Measurements from ENCODE around the gene PIK3R3. TPM values are rescaled to one million over a fixed set of nuclear protein-coding genes. Genes with fewer than 3 reads are reported as not detected.

Gene PIK3R3
- total RNA-seq, 1 experiment from 2014 or later: 36.3 TPM

DNA sequence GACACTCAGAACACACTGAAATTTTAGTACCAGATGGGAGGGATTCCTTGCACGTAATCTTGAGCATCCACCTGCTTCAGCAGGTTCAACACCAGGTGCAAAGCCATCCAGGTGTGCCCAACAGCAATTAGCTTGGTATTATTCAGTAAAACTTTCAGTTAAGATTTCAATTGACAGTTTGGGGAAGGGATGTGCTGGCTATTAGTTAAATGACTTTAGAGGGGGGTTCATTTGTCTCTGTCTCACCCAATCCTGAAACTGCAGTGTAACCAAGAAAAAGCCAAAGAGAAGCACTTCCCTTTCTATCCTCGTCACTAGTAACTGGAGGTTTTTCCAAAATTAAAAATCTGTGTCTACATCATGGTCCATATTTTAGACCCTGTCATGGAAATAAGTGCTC, 90.9 kb downstream of the PIK3R3 start:
- H3K9me3 ChIP-seq (ENCODE audit: control insufficient read depth, insufficient read depth, low read depth, low read length): no peaks in the 10 kb centered on the region
- H3K36me3 ChIP-seq (ENCODE audit: control insufficient read depth, insufficient read depth, low read length): no peaks in the 10 kb centered on the region
- TF ChIP-seq, protein P1, sequence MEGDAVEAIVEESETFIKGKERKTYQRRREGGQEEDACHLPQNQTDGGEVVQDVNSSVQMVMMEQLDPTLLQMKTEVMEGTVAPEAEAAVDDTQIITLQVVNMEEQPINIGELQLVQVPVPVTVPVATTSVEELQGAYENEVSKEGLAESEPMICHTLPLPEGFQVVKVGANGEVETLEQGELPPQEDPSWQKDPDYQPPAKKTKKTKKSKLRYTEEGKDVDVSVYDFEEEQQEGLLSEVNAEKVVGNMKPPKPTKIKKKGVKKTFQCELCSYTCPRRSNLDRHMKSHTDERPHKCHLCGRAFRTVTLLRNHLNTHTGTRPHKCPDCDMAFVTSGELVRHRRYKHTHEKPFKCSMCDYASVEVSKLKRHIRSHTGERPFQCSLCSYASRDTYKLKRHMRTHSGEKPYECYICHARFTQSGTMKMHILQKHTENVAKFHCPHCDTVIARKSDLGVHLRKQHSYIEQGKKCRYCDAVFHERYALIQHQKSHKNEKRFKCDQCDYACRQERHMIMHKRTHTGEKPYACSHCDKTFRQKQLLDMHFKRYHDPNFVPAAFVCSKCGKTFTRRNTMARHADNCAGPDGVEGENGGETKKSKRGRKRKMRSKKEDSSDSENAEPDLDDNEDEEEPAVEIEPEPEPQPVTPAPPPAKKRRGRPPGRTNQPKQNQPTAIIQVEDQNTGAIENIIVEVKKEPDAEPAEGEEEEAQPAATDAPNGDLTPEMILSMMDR (IDR thresholded peaks at IDR 0.05): no peak
- TF ChIP-seq SIN3A (IDR thresholded peaks at IDR 0.05; ENCODE audit: borderline replicate concordance, insufficient read depth, low read depth, low read length): no peak
- TF ChIP-seq, protein P2, sequence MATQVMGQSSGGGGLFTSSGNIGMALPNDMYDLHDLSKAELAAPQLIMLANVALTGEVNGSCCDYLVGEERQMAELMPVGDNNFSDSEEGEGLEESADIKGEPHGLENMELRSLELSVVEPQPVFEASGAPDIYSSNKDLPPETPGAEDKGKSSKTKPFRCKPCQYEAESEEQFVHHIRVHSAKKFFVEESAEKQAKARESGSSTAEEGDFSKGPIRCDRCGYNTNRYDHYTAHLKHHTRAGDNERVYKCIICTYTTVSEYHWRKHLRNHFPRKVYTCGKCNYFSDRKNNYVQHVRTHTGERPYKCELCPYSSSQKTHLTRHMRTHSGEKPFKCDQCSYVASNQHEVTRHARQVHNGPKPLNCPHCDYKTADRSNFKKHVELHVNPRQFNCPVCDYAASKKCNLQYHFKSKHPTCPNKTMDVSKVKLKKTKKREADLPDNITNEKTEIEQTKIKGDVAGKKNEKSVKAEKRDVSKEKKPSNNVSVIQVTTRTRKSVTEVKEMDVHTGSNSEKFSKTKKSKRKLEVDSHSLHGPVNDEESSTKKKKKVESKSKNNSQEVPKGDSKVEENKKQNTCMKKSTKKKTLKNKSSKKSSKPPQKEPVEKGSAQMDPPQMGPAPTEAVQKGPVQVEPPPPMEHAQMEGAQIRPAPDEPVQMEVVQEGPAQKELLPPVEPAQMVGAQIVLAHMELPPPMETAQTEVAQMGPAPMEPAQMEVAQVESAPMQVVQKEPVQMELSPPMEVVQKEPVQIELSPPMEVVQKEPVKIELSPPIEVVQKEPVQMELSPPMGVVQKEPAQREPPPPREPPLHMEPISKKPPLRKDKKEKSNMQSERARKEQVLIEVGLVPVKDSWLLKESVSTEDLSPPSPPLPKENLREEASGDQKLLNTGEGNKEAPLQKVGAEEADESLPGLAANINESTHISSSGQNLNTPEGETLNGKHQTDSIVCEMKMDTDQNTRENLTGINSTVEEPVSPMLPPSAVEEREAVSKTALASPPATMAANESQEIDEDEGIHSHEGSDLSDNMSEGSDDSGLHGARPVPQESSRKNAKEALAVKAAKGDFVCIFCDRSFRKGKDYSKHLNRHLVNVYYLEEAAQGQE (IDR thresholded peaks at IDR 0.05; ENCODE audit: insufficient read depth in 1 of 2, low read depth in 2 of 2, low read length in 1 of 2): no peak
- TF ChIP-seq TCF7L2 (IDR thresholded peaks at IDR 0.05; ENCODE audit: low read depth, low read length): no peak
- TF ChIP-seq POLR2AphosphoS5 (IDR thresholded peaks at IDR 0.05; ENCODE audit: low read depth, low read length): no peak
- ChIA-PET POLR2A (no interaction called here), CTCF (interaction anchor here (0.9 kb wide), 1 partner anchor 183 kb away, joined by 3 read pairs; no protein-coding TSS in a partner anchor)
- H3K4me3 ChIP-seq (ENCODE audit: low read depth in 2 of 2, low read length in 2 of 2): no peak overlapping the region
- in situ Hi-C loops (cut with HindIII; ENCODE audit: low pct_unique_long_range_greater_than_20kb, low sequenced_read_pairs) (no loop called here), intact Hi-C loops (cut with micrococcal nuclease; ENCODE audit: unreplicated experiment) (no loop called here)
- ATAC-seq (no peak), DNase-seq (ENCODE audit: low read depth, low spot score) (no peak)
- no peak overlapping the region for H3K27ac ChIP-seq (ENCODE audit: low read length)
- no peaks in the 10 kb centered on the region for H3K27me3 ChIP-seq (ENCODE audit: control insufficient read depth, insufficient read depth, low read length)
- BruUV-seq (replicated peaks): no TSS peak
- peaks cover 6% of the 10 kb centered on the region; the same call in 1 of the 2 replicates for H3K4me1 ChIP-seq (ENCODE audit: control insufficient read depth, insufficient read depth, low read length)

DNA sequence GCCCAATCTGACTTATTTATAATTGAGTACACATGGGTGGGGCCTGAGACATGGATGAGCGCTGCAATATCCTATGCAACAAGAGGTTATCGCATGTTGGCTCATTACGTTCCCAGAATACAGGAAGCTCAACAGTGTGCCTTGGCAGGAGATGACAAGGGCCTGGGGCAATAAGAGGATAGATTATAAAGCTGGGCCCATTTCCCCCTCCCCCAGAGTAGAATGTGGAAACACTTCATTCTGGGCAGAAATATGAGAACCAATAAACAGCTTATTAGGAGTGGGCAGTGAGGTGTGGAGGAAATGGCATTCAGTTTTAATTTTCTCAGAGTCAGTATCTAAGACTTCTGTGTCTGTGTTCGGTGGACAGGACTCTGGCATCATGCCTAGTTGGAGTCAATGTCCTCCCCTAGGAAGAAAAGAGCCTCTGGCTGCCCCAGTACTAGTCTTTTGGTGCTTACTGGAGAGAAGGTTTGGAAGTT, 92.8 kb downstream of the PIK3R3 start:
- H3K27ac ChIP-seq (ENCODE audit: low read length): no peak overlapping the region
- in situ Hi-C loops (cut with HindIII; ENCODE audit: low pct_unique_long_range_greater_than_20kb, low sequenced_read_pairs) (no loop called here), intact Hi-C loops (cut with micrococcal nuclease; ENCODE audit: unreplicated experiment) (no loop called here)
- H3K4me1 ChIP-seq (ENCODE audit: control insufficient read depth, insufficient read depth, low read length): peaks cover 7% of the 10 kb centered on the region; the same call in 1 of the 2 replicates
- ATAC-seq (no peak), DNase-seq (ENCODE audit: low read depth, low spot score) (no peak)
- H3K27me3 ChIP-seq (ENCODE audit: control insufficient read depth, insufficient read depth, low read length): no peaks in the 10 kb centered on the region
- H3K9me3 ChIP-seq (ENCODE audit: control insufficient read depth, insufficient read depth, low read depth, low read length): no peaks in the 10 kb centered on the region
- CTCF ChIA-PET: no interaction called here
- BruUV-seq (replicated peaks): no TSS peak
- POLR2A ChIA-PET: no interaction called here
- TF ChIP-seq, protein P1 (IDR thresholded peaks at IDR 0.05): no peak
- TF ChIP-seq SIN3A (IDR thresholded peaks at IDR 0.05; ENCODE audit: borderline replicate concordance, insufficient read depth, low read depth, low read length) (no peak), POLR2AphosphoS5 (IDR thresholded peaks at IDR 0.05; ENCODE audit: low read depth, low read length) (0 out of 2 replicates have a peak, but pooled peaks have one; percentile 17), TCF7L2 (IDR thresholded peaks at IDR 0.05; ENCODE audit: low read depth, low read length) (no peak)
- TF ChIP-seq, protein P2 (IDR thresholded peaks at IDR 0.05; ENCODE audit: insufficient read depth in 1 of 2, low read depth in 2 of 2, low read length in 1 of 2): no peak
- no peaks in the 10 kb centered on the region for H3K36me3 ChIP-seq (ENCODE audit: control insufficient read depth, insufficient read depth, low read length)
- no peak overlapping the region for H3K4me3 ChIP-seq (ENCODE audit: low read depth in 2 of 2, low read length in 2 of 2)

Measured in Panc1 (cell line).